Measurements from ENCODE around the gene WNK1.

DNA sequence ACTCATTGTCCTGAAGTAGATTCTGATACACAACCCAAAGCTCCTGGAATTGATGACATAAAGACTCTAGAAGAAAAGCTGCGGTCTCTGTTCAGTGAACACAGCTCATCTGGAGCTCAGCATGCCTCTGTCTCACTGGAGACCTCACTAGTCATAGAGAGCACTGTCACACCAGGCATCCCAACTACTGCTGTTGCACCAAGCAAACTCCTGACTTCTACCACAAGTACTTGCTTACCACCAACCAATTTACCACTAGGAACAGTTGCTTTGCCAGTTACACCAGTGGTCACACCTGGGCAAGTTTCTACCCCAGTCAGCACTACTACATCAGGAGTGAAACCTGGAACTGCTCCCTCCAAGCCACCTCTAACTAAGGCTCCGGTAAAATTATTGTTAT lies 133.3 kb downstream of the WNK1 start:
- TF ChIP-seq, protein P1, sequence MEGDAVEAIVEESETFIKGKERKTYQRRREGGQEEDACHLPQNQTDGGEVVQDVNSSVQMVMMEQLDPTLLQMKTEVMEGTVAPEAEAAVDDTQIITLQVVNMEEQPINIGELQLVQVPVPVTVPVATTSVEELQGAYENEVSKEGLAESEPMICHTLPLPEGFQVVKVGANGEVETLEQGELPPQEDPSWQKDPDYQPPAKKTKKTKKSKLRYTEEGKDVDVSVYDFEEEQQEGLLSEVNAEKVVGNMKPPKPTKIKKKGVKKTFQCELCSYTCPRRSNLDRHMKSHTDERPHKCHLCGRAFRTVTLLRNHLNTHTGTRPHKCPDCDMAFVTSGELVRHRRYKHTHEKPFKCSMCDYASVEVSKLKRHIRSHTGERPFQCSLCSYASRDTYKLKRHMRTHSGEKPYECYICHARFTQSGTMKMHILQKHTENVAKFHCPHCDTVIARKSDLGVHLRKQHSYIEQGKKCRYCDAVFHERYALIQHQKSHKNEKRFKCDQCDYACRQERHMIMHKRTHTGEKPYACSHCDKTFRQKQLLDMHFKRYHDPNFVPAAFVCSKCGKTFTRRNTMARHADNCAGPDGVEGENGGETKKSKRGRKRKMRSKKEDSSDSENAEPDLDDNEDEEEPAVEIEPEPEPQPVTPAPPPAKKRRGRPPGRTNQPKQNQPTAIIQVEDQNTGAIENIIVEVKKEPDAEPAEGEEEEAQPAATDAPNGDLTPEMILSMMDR (IDR thresholded peaks at IDR 0.05), result no peak
- TF ChIP-seq POLR2A (IDR thresholded peaks at IDR 0.05), result no peak

Measured in vagina (tissue), 2 donors.